NB4 (cell line): Measurements from ENCODE around the gene EPB41L3.

Source experiments
- CTCF ChIP-seq: IDR thresholded peaks from one replicate; pipeline ENCODE4 v1.5.1; 2012; ENCODE audit warnings: low read depth, low read length
- POLR2A ChIP-seq: IDR thresholded peaks from 2 replicates; pipeline ENCODE4 v1.6.1; 2011; ENCODE audit warnings: mild to moderate bottlenecking; ENCODE audit not compliant: insufficient read length; ENCODE audit errors: extremely low read depth
- TF ChIP-seq, protein P1 (sequence below): IDR thresholded peaks from 2 replicates; pipeline ENCODE4 v1.6.1; 2011; ENCODE audit warnings: low read depth, low read length

- TF ChIP-seq CTCF (no peak), POLR2A (no peak)
- TF ChIP-seq, protein P1, sequence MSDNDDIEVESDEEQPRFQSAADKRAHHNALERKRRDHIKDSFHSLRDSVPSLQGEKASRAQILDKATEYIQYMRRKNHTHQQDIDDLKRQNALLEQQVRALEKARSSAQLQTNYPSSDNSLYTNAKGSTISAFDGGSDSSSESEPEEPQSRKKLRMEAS = no peak
Measured at GRCh38 chr18:5430131-5430530, 113.7 kb downstream of the EPB41L3 start.
